Neural progenitor cell (in vitro differentiated cells): ENCODE results near the gene HYI.

Source experiments
- EZH2 ChIP-seq: fragments of 200-600 bp; sonication (generic); IDR thresholded peaks from 2 replicates; pipeline ENCODE4 v1.6.1; 2017; ENCODE audit warnings: antibody characterized with exemption, mild to moderate bottlenecking, moderate library complexity
- EZH2phosphoT487 ChIP-seq: fragments of 200-600 bp; sonication (generic); IDR thresholded peaks from 2 replicates; pipeline ENCODE4 v1.6.1; 2017; ENCODE audit warnings: antibody characterized with exemption
- TF ChIP-seq, protein P1 (sequence below): fragments of 200-600 bp; sonication (generic); IDR thresholded peaks from 2 replicates; pipeline ENCODE4 v1.5.1; 2017; ENCODE audit warnings: antibody characterized with exemption, mild to moderate bottlenecking

DNA sequence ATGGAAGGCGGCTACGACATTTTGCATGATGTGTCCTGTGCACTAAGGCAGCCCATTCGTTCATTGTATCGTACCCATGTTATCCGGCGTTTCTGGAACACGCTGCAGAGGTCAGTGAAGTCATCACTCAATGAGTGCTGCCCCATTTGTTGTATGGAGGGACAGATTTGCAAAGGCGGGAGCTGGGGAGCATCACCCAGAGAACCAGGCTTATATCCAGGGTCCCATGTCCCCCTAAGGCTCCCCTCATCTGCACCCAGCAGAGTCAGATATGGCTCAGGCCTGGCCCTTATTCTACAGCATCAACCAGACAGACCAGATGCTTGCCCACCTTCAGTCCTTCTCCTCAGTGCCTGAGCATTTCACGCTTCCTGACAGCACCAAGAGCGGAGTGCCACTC lies 32.9 kb downstream of the HYI start:
- TF ChIP-seq, protein P1, sequence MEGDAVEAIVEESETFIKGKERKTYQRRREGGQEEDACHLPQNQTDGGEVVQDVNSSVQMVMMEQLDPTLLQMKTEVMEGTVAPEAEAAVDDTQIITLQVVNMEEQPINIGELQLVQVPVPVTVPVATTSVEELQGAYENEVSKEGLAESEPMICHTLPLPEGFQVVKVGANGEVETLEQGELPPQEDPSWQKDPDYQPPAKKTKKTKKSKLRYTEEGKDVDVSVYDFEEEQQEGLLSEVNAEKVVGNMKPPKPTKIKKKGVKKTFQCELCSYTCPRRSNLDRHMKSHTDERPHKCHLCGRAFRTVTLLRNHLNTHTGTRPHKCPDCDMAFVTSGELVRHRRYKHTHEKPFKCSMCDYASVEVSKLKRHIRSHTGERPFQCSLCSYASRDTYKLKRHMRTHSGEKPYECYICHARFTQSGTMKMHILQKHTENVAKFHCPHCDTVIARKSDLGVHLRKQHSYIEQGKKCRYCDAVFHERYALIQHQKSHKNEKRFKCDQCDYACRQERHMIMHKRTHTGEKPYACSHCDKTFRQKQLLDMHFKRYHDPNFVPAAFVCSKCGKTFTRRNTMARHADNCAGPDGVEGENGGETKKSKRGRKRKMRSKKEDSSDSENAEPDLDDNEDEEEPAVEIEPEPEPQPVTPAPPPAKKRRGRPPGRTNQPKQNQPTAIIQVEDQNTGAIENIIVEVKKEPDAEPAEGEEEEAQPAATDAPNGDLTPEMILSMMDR, result no peak
- TF ChIP-seq EZH2 (no peak), EZH2phosphoT487 (no peak)
